Lower lobe of right lung (tissue), 2 donors: ENCODE measurements around the gene CNPY4. TPM values are rescaled to one million over a fixed set of nuclear protein-coding genes. Genes with fewer than 3 reads are reported as not detected.

Experiments used
- ATAC-seq, 2 donors: fragments of 200-7000 bp; cut with Tn5 transposase; one replicate each; pipeline ENCODE4 v1.9.1; 2020 to 2022; ENCODE audit warnings: mild to moderate bottlenecking in 2 of 2, moderate library complexity in 2 of 2
- DNase-seq: peaks from one replicate; pipeline ENCODE4 v3.0.0-alpha.2; 2020
- H3K27ac ChIP-seq: fragments of 200-600 bp; one replicate; pipeline ENCODE4 v1.8.0; 2022
- H3K27me3 ChIP-seq: fragments of 200-600 bp; one replicate; pipeline ENCODE4 v1.8.0; 2022; ENCODE audit warnings: low read depth
- H3K36me3 ChIP-seq: fragments of 200-600 bp; one replicate; pipeline ENCODE4 v1.8.0; 2022; ENCODE audit warnings: mild to moderate bottlenecking
- H3K4me1 ChIP-seq: fragments of 200-600 bp; one replicate; pipeline ENCODE4 v1.8.0; 2022
- H3K4me3 ChIP-seq: fragments of 200-600 bp; one replicate; pipeline ENCODE4 v1.8.0; 2022; ENCODE audit warnings: mild to moderate bottlenecking
- H3K9me3 ChIP-seq: fragments of 200-600 bp; one replicate; pipeline ENCODE4 v1.8.0; 2022
- CTCF ChIP-seq: fragments of 200-600 bp; IDR thresholded peaks from one replicate; pipeline ENCODE4 v1.8.0; 2022; ENCODE audit warnings: antibody characterized with exemption, mild to moderate bottlenecking
- intact Hi-C: fragments of 100-400 bp; cut with DNase I; formaldehyde crosslinking; loops from one replicate; pipeline ENCODE4 v1.11.0; 2022
- microRNA-seq: library from miRNA; unstranded; fragments of <30 nt; microRNA quantifications from one replicate; pipeline ENCODE4 v1.2.0, GENCODE V29; 2020; ENCODE audit warnings: borderline number of aligned reads
- total RNA-seq: library from RNA; stranded (reverse); fragmentation: NEBNext Ultra II Directional; extraction: Animal tissue kit (Norgen Biotek cat#: 25700); gene quantifications from one replicate; pipeline ENCODE4 v1.2.1, GENCODE V29; 2021
- donor health status: DM: no; HTN: yes; CAD: no; lungs with severe emphysema.

Gene CNPY4
- total RNA-seq, 1 donor from 2014 or later: 10.5 TPM

- H3K36me3 ChIP-seq: no peaks in the 10 kb centered on the region
- no peak overlapping the region for H3K27ac ChIP-seq
- intact Hi-C loops: no loop called here
- TF ChIP-seq CTCF: no peak
- peaks cover 35% of the 10 kb centered on the region for H3K4me1 ChIP-seq
- no peak overlapping the region for H3K4me3 ChIP-seq
- DNase-seq (no peak), ATAC-seq (no peak)
- H3K27me3 ChIP-seq: peaks cover 31% of the 10 kb centered on the region
- no peaks in the 10 kb centered on the region for H3K9me3 ChIP-seq
Measured at GRCh38 chr7:100170101-100170897, 50.9 kb downstream of the CNPY4 start.

GRCh38 chr7:100171087-100171681, 51.8 kb downstream of the CNPY4 start:
- no peak for TF ChIP-seq CTCF
- no peaks in the 10 kb centered on the region for H3K9me3 ChIP-seq
- DNase-seq: no peak
- peak overlapping the region; percentile 45 for H3K4me3 ChIP-seq
- no peak overlapping the region for H3K27ac ChIP-seq
- ATAC-seq: peak; percentile 27 to 39
- peaks cover 31% of the 10 kb centered on the region for H3K27me3 ChIP-seq
- H3K4me1 ChIP-seq: peaks cover 35% of the 10 kb centered on the region
- intact Hi-C loops: no loop called here
- no peaks in the 10 kb centered on the region for H3K36me3 ChIP-seq

GRCh38 chr7:100171840-100172239, 52.4 kb downstream of the CNPY4 start:
- intact Hi-C loops: no loop called here
- H3K27me3 ChIP-seq: peaks cover 26% of the 10 kb centered on the region
- peak in 1 of 2 donors; percentile 3 for ATAC-seq

GRCh38 chr7:100173806-100174495, 54.5 kb downstream of the CNPY4 start:
- H3K36me3 ChIP-seq: no peaks in the 10 kb centered on the region
- H3K4me3 ChIP-seq: no peak overlapping the region
- no peak for DNase-seq
- H3K27me3 ChIP-seq: peaks cover 22% of the 10 kb centered on the region
- no peak overlapping the region for H3K27ac ChIP-seq
- no peak for TF ChIP-seq CTCF
- H3K4me1 ChIP-seq: peaks cover 26% of the 10 kb centered on the region
- no peak for ATAC-seq
- intact Hi-C loops: no loop called here
- no peaks in the 10 kb centered on the region for H3K9me3 ChIP-seq

More at GRCh38 chr7:100171840-100172239, 52.4 kb downstream of the CNPY4 start:
- Histone ChIP-seq H3K36me3 (no peaks in the 10 kb centered on the region), H3K4me1 (peaks cover 37% of the 10 kb centered on the region), H3K27ac (no peak overlapping the region), H3K9me3 (no peaks in the 10 kb centered on the region), H3K4me3 (peak overlapping the region; percentile 45)
- no peak for DNase-seq
- TF ChIP-seq CTCF: no peak

- Histone ChIP-seq H3K36me3 (no peaks in the 10 kb centered on the region), H3K27ac (no peak overlapping the region), H3K27me3 (peaks cover 20% of the 10 kb centered on the region), H3K4me3 (no peak overlapping the region), H3K4me1 (peaks cover 21% of the 10 kb centered on the region), H3K9me3 (no peaks in the 10 kb centered on the region)
- no peak for TF ChIP-seq CTCF
- intact Hi-C loops: no loop called here
- ATAC-seq (no peak), DNase-seq (no peak)
Measured at GRCh38 chr7:100174582-100174981, 55.1 kb downstream of the CNPY4 start.

Small RNAs within 50 kb of the gene (microRNA-seq; reads per million reads assigned to microRNA genes)
- 1,086 reads per million, percentile 81 among the genes with 10 or more reads in this experiment for gene MIR106B
- 397 reads per million, percentile 72 among the genes with 10 or more reads in this experiment for gene MIR25
- not detected for gene MIR4658
- gene MIR93: 1,895 reads per million, percentile 83 among the genes with 10 or more reads in this experiment

Other genes with a start within 250 kb of the CNPY4 start
- gene OR2AE1, start 242.6 kb upstream of the CNPY4 start, total RNA-seq: 0.71 TPM
- 39.0 TPM for gene TRIM4, start 200.1 kb upstream of the CNPY4 start, total RNA-seq
- not detected for gene GJC3, start 190.0 kb upstream of the CNPY4 start, total RNA-seq
- gene AZGP1, start 143.6 kb upstream of the CNPY4 start, total RNA-seq: 31.8 TPM
- 59.6 TPM for gene ZKSCAN1, start 104.0 kb upstream of the CNPY4 start, total RNA-seq
- gene ZSCAN21, start 69.9 kb upstream of the CNPY4 start, total RNA-seq: 8.4 TPM
- 23.0 TPM for gene ZNF3, start 37.9 kb upstream of the CNPY4 start, total RNA-seq
- gene COPS6, start 30.7 kb upstream of the CNPY4 start, total RNA-seq: 70.6 TPM
- gene MCM7, start 18.2 kb upstream of the CNPY4 start, total RNA-seq: 48.0 TPM
- 16.5 TPM for gene AP4M1, start 18.0 kb upstream of the CNPY4 start, total RNA-seq
- gene TAF6, start 276 bp upstream of the CNPY4 start, total RNA-seq: 39.4 TPM
- gene MBLAC1, start 7.3 kb downstream of the CNPY4 start, total RNA-seq: 2.7 TPM
- gene LAMTOR4, start 29.3 kb downstream of the CNPY4 start, total RNA-seq: 131 TPM
- 24.3 TPM for gene TRAPPC14, start 39.1 kb downstream of the CNPY4 start, total RNA-seq
- gene GAL3ST4, start 49.0 kb downstream of the CNPY4 start, total RNA-seq: 5.3 TPM
- 0.77 TPM for gene GPC2, start 57.7 kb downstream of the CNPY4 start, total RNA-seq
- gene STAG3, start 58.3 kb downstream of the CNPY4 start, total RNA-seq: 4.1 TPM
- gene PVRIG, start 100.3 kb downstream of the CNPY4 start, total RNA-seq: not detected
- not detected for gene SPDYE3, start 188.1 kb downstream of the CNPY4 start, total RNA-seq
- gene PILRB, start 238.5 kb downstream of the CNPY4 start, total RNA-seq: 35.9 TPM